Neural progenitor cell (in vitro differentiated cells): ENCODE results near the gene GABBR2.
"Not testable (repeated sequence)": the region's sequence is repeated elsewhere in the genome, so short reads cannot be mapped to it uniquely, and the experiment has no call there.

Source experiments
- EZH2 ChIP-seq: fragments of 200-600 bp; sonication (generic); IDR thresholded peaks from 2 replicates; pipeline ENCODE4 v1.6.1; 2017; ENCODE audit warnings: antibody characterized with exemption, mild to moderate bottlenecking, moderate library complexity
- EZH2phosphoT487 ChIP-seq: fragments of 200-600 bp; sonication (generic); IDR thresholded peaks from 2 replicates; pipeline ENCODE4 v1.6.1; 2017; ENCODE audit warnings: antibody characterized with exemption
- TF ChIP-seq, protein P1 (sequence below): fragments of 200-600 bp; sonication (generic); IDR thresholded peaks from 2 replicates; pipeline ENCODE4 v1.5.1; 2017; ENCODE audit warnings: antibody characterized with exemption, mild to moderate bottlenecking

DNA sequence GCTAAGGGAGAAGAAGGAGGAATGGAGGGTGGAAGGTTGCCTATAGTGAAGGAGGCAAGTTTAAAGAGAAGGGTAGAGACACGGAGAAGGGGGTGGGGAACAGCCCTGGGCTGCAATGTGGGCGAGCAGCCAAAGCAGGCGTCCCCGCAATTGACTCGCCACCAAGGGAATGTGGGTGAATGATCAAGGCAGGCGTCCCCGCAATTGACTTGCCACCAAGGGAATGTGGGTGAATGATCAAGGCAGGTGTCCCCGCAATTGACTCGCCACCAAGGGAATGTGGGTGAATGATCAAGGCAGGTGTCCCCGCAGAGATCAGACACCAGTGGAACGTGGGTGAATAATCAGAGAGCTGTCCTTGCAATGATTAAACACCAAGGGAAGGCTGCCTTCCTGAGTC lies 438.5 kb downstream of the GABBR2 start:
- TF ChIP-seq, protein P1, sequence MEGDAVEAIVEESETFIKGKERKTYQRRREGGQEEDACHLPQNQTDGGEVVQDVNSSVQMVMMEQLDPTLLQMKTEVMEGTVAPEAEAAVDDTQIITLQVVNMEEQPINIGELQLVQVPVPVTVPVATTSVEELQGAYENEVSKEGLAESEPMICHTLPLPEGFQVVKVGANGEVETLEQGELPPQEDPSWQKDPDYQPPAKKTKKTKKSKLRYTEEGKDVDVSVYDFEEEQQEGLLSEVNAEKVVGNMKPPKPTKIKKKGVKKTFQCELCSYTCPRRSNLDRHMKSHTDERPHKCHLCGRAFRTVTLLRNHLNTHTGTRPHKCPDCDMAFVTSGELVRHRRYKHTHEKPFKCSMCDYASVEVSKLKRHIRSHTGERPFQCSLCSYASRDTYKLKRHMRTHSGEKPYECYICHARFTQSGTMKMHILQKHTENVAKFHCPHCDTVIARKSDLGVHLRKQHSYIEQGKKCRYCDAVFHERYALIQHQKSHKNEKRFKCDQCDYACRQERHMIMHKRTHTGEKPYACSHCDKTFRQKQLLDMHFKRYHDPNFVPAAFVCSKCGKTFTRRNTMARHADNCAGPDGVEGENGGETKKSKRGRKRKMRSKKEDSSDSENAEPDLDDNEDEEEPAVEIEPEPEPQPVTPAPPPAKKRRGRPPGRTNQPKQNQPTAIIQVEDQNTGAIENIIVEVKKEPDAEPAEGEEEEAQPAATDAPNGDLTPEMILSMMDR: not testable (repeated sequence)
- TF ChIP-seq EZH2phosphoT487, EZH2: not testable (repeated sequence)
